CD4-positive, alpha-beta T cell (primary cell): ENCODE results near the gene SEC24B. TPM values are rescaled to one million over a fixed set of nuclear protein-coding genes. Genes with fewer than 3 reads are reported as not detected.

Experiments used
- ATAC-seq: fragments of 200-7000 bp; cut with Tn5 transposase; one replicate; pipeline ENCODE4 v1.10.0; 2022; ENCODE audit warnings: mild to moderate bottlenecking; ENCODE audit not compliant: poor library complexity
- CTCF ChIA-PET: fragments of 350-600 bp; sonication (Branson Sonifier 250); formaldehyde crosslinking; loops from one replicate; lab custom pipeline; 2021; ENCODE audit warnings: antibody characterized with exemption, inconsistent platforms; lab: Charles Lee
- POLR2A ChIA-PET: fragments of 350-600 bp; sonication (Branson Sonifier 250); formaldehyde crosslinking; loops from one replicate; lab custom pipeline; 2021; ENCODE audit warnings: antibody characterized with exemption, inconsistent platforms; lab: Charles Lee
- DNase-seq, 14 experiments: peaks; one replicate each; pipeline ENCODE4 v3.0.0-alpha.2; 2013 to 2020; ENCODE audit warnings: mixed read lengths in 2 of 14
- H3K27ac ChIP-seq, 2 donors: one replicate each; pipeline versions ENCODE4 v1.5.1 to v1.7.0; 2013; ENCODE audit warnings: low read length in 2 of 2, low read depth in 1 of 2, mild to moderate bottlenecking in 1 of 2
- H3K27me3 ChIP-seq, 2 experiments: 1 replicate in 1 of 2; 2 replicates in 1 of 2; pipeline versions ENCODE4 v1.6.1 to v1.7.0; 2013; ENCODE audit warnings: low read length in 2 of 2, control low read depth in 1 of 2, mild to moderate bottlenecking in 1 of 2, moderate library complexity in 1 of 2; ENCODE audit not compliant: insufficient read depth in 2 of 2, control insufficient read depth in 1 of 2
- H3K36me3 ChIP-seq: one replicate; pipeline ENCODE4 v1.6.1; 2013; ENCODE audit warnings: low read length, control low read depth; ENCODE audit not compliant: insufficient read depth
- H3K4me1 ChIP-seq: one replicate; pipeline ENCODE4 v1.6.1; 2013; ENCODE audit warnings: low read length, control low read depth; ENCODE audit not compliant: insufficient read depth
- H3K4me3 ChIP-seq: one replicate; pipeline ENCODE4 v1.5.1; 2013; ENCODE audit warnings: mild to moderate bottlenecking, low read length, moderate library complexity
- H3K9me3 ChIP-seq, 2 experiments: 1 replicate in 1 of 2; 2 replicates in 1 of 2; pipeline versions ENCODE4 v1.6.1 to v1.7.0; 2013; ENCODE audit warnings: low read length in 2 of 2, mild to moderate bottlenecking in 2 of 2, control low read depth in 1 of 2, moderate library complexity in 1 of 2; ENCODE audit not compliant: control insufficient read depth in 1 of 2, insufficient read depth in 1 of 2
- H3K27ac Mint-ChIP-seq: one replicate; pipeline ENCODE4 v1.8.0; 2020; ENCODE audit warnings: mixed read lengths
- H3K27me3 Mint-ChIP-seq: one replicate; pipeline ENCODE4 v1.8.0; 2021; ENCODE audit warnings: mixed read lengths
- H3K36me3 Mint-ChIP-seq: one replicate; pipeline ENCODE4 v1.8.0; 2021; ENCODE audit warnings: low read depth, mixed read lengths
- H3K4me1 Mint-ChIP-seq: one replicate; pipeline ENCODE4 v1.8.0; 2021; ENCODE audit warnings: low read depth, mixed read lengths
- H3K4me3 Mint-ChIP-seq: one replicate; pipeline ENCODE4 v1.8.0; 2020; ENCODE audit warnings: mild to moderate bottlenecking, mixed read lengths
- H3K9me3 Mint-ChIP-seq: one replicate; pipeline ENCODE4 v1.8.0; 2020; ENCODE audit warnings: mixed read lengths
- intact Hi-C, 2 experiments: fragments of 100-400 bp; cut with DNase I in 1 of 2; cut with micrococcal nuclease in 1 of 2; formaldehyde crosslinking; loops; one replicate each; pipeline versions ENCODE4 v1.15.1 to v1.9.0; 2023 to 2025; cut with DNase I, micrococcal nuclease
- total RNA-seq, 174 experiments: library from RNA in 2 of 174; stranded (reverse) in 2 of 174; gene quantifications; one replicate each; pipeline ENCODE4 v1.2.3 and lab custom pipeline; 2021 to 2026
- TF ChIP-seq, protein P1 (sequence below): fragments of 200-600 bp; IDR thresholded peaks from one replicate; pipeline ENCODE4 v1.8.0; 2022; ENCODE audit warnings: antibody characterized with exemption, mild to moderate bottlenecking

The SEC24B gene
- total RNA-seq, 2 experiments from 2014 or later: 41.5 to 45.9 TPM

DNA sequence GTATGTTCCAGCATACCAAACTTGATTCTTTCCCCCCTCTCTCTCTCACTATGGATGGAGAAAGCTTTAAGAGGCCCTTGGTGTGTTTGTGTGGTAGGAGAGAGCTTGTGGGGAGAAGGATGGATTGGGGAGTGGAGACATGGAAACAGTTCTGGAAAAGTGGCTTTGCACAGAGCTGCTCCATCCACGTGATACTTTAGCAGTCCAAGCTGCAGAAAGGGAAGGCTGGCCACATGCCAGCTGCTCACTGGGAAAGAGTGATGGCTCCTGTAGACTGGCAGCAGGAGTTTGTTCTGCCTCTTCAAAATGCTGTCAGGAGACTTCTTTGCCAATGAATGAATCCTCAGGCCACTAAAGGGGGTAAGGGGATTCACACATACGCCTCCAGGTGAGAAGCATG is 21.7 kb upstream of the SEC24B start:
- H3K9me3 ChIP-seq: no peaks in the 10 kb centered on the region
- H3K4me1 Mint-ChIP-seq: no peaks in the 10 kb centered on the region
- ATAC-seq (no peak), DNase-seq (no peak)
- TF ChIP-seq, protein P1, sequence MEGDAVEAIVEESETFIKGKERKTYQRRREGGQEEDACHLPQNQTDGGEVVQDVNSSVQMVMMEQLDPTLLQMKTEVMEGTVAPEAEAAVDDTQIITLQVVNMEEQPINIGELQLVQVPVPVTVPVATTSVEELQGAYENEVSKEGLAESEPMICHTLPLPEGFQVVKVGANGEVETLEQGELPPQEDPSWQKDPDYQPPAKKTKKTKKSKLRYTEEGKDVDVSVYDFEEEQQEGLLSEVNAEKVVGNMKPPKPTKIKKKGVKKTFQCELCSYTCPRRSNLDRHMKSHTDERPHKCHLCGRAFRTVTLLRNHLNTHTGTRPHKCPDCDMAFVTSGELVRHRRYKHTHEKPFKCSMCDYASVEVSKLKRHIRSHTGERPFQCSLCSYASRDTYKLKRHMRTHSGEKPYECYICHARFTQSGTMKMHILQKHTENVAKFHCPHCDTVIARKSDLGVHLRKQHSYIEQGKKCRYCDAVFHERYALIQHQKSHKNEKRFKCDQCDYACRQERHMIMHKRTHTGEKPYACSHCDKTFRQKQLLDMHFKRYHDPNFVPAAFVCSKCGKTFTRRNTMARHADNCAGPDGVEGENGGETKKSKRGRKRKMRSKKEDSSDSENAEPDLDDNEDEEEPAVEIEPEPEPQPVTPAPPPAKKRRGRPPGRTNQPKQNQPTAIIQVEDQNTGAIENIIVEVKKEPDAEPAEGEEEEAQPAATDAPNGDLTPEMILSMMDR: no peak
- H3K4me1 ChIP-seq: no peaks in the 10 kb centered on the region
- peaks cover 0 to 2% of the 10 kb centered on the region in 2 experiments for H3K27me3 ChIP-seq
- no peak overlapping the region for H3K27ac Mint-ChIP-seq
- ChIA-PET POLR2A (no interaction called here), CTCF (interaction anchor here (0.5 kb wide), 1 partner anchor 112 kb away, joined by 3 read pairs; no protein-coding TSS in a partner anchor)
- no peak overlapping the region for H3K4me3 Mint-ChIP-seq
- no peak overlapping the region for H3K4me3 ChIP-seq
- intact Hi-C loops: no loop called here
- H3K9me3 Mint-ChIP-seq: no peaks in the 10 kb centered on the region
- no peaks in the 10 kb centered on the region for H3K36me3 Mint-ChIP-seq
- no peaks in the 10 kb centered on the region for H3K36me3 ChIP-seq
- no peak overlapping the region for H3K27ac ChIP-seq
- no peaks in the 10 kb centered on the region for H3K27me3 Mint-ChIP-seq

DNA sequence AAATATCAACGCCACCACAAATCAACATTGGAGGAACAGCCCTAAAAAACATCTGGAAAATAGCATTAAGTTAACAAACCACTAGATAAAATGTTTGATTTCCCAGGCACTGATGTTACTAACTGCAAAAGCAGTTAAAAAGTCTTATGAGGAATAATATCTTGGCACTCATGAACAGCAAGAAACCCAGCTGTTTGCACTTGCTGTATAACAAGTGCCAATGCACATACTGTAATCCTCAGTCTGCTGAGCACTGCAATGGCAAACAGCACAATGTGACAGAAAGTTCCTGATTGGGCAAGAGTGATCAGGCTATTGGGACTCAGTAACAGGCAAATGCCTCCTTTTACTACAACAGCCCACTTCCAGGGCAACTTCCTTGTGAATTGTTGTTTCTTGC is 20.8 kb upstream of the SEC24B start:
- H3K9me3 ChIP-seq: no peaks in the 10 kb centered on the region
- H3K4me1 ChIP-seq: no peaks in the 10 kb centered on the region
- Mint-ChIP-seq H3K4me1 (no peaks in the 10 kb centered on the region), H3K36me3 (no peaks in the 10 kb centered on the region), H3K27me3 (no peaks in the 10 kb centered on the region), H3K27ac (no peak overlapping the region), H3K9me3 (no peaks in the 10 kb centered on the region), H3K4me3 (no peak overlapping the region)
- no peaks in the 10 kb centered on the region for H3K27me3 ChIP-seq
- ChIA-PET POLR2A (no interaction called here), CTCF (no interaction called here)
- DNase-seq (no peak), ATAC-seq (no peak)
- H3K36me3 ChIP-seq: no peaks in the 10 kb centered on the region
- no peak overlapping the region for H3K27ac ChIP-seq
- TF ChIP-seq, protein P1: no peak
- H3K4me3 ChIP-seq: no peak overlapping the region
- intact Hi-C loops: no loop called here

DNA sequence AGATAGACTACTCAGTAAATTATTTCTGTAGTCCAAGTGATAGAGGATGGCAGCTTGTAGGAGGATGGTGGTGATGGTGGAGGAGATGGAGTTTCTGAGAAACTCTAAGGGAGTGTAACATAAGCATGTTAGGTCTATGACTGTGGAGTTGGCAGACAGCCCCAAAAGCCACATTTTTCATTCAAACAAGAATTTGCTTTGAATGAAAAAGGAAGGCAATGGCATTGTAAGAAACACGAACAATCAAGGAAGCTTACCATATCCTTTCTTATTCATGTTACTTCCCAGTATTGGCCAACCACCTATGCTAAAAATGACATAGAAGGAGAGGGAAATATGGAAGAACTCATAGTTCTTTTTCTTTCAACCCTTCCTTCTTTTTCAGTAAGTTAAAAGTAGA is 18.7 kb upstream of the SEC24B start:
- no peak overlapping the region for H3K27ac ChIP-seq
- no peaks in the 10 kb centered on the region for H3K4me1 ChIP-seq
- DNase-seq (no peak), ATAC-seq (no peak)
- H3K4me1 Mint-ChIP-seq: no peaks in the 10 kb centered on the region
- no peaks in the 10 kb centered on the region for H3K27me3 Mint-ChIP-seq
- intact Hi-C loops: no loop called here
- ChIA-PET CTCF (interaction anchor here (0.6 to 1.1 kb wide), 4 partner anchors 12 to 1492 kb away, joined by 3 to 4 read pairs (median 3); no protein-coding TSS in a partner anchor), POLR2A (no interaction called here)
- H3K9me3 Mint-ChIP-seq: no peaks in the 10 kb centered on the region
- no peak overlapping the region for H3K4me3 Mint-ChIP-seq
- no peaks in the 10 kb centered on the region for H3K36me3 Mint-ChIP-seq
- no peaks in the 10 kb centered on the region for H3K36me3 ChIP-seq
- no peaks in the 10 kb centered on the region for H3K9me3 ChIP-seq
- H3K4me3 ChIP-seq: no peak overlapping the region
- no peak overlapping the region for H3K27ac Mint-ChIP-seq
- TF ChIP-seq, protein P1: no peak
- no peaks in the 10 kb centered on the region for H3K27me3 ChIP-seq
